Measurements from ENCODE around the gene HTR4.
"Not testable (repeated sequence)": the region's sequence is repeated elsewhere in the genome, so short reads cannot be mapped to it uniquely, and the experiment has no call there.

HTR4 gene

DNA sequence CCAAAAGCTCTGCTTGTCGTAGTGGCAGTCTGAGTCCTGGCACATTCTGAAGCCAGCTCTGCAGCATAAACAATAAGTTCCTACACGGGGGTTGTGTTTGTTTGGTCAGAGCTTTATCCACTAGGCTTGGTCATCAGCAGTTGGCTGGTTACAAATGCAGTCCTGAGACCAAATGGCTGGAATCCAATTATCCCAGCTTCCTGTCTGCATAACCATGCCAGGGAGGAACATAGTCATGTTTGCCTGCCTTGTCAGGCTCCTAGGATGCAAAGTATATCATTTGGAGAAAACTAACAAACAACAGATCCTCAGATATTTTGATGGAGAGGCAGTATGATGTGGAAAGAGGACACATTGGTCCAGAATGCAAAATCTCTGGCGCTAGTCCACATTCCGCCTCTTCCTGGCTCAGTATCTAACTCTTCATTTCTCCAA, 184.8 kb downstream of the HTR4 start:
- H3K36me3 ChIP-seq (ENCODE audit: insufficient read depth, low read length): no peaks in the 10 kb centered on the region
- TF ChIP-seq, protein P1, sequence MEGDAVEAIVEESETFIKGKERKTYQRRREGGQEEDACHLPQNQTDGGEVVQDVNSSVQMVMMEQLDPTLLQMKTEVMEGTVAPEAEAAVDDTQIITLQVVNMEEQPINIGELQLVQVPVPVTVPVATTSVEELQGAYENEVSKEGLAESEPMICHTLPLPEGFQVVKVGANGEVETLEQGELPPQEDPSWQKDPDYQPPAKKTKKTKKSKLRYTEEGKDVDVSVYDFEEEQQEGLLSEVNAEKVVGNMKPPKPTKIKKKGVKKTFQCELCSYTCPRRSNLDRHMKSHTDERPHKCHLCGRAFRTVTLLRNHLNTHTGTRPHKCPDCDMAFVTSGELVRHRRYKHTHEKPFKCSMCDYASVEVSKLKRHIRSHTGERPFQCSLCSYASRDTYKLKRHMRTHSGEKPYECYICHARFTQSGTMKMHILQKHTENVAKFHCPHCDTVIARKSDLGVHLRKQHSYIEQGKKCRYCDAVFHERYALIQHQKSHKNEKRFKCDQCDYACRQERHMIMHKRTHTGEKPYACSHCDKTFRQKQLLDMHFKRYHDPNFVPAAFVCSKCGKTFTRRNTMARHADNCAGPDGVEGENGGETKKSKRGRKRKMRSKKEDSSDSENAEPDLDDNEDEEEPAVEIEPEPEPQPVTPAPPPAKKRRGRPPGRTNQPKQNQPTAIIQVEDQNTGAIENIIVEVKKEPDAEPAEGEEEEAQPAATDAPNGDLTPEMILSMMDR (conservative IDR thresholded peaks at IDR 0.05; ENCODE audit: low read length): no peak
- no peak for TF ChIP-seq EZH2phosphoT487 (IDR thresholded peaks at IDR 0.05; ENCODE audit: borderline replicate concordance)
- no peaks in the 10 kb centered on the region for H3F3A ChIP-seq (ENCODE audit: low read depth)
- H3K9me3 ChIP-seq (ENCODE audit: insufficient read depth, low read depth, low read length): no peaks in the 10 kb centered on the region
- no peak overlapping the region for H3K9ac ChIP-seq (ENCODE audit: low read depth, low read length, poor library complexity, severe bottlenecking)
- H3K27me3 ChIP-seq (ENCODE audit: insufficient read depth, low read length, poor library complexity, severe bottlenecking): peaks cover 3% of the 10 kb centered on the region
- H3K4me2 ChIP-seq (ENCODE audit: low read depth, low read length, poor library complexity, severe bottlenecking): no peak overlapping the region
- H3K4me3 ChIP-seq (ENCODE audit: low read length, poor library complexity, severe bottlenecking): no peak overlapping the region
- no peaks in the 10 kb centered on the region for H3K79me2 ChIP-seq (ENCODE audit: insufficient read depth, low read length)
- H3K4me1 ChIP-seq (ENCODE audit: insufficient read depth, low read length, poor library complexity, severe bottlenecking): no peaks in the 10 kb centered on the region
- H3K9me2 ChIP-seq (replicated peaks; ENCODE audit: low read depth, low read length): no peaks in the 10 kb centered on the region
- H4K20me1 ChIP-seq (ENCODE audit: insufficient read depth, low read length, poor library complexity, severe bottlenecking): no peaks in the 10 kb centered on the region
- no peak overlapping the region for H2AFZ ChIP-seq (ENCODE audit: low read length)

DNA sequence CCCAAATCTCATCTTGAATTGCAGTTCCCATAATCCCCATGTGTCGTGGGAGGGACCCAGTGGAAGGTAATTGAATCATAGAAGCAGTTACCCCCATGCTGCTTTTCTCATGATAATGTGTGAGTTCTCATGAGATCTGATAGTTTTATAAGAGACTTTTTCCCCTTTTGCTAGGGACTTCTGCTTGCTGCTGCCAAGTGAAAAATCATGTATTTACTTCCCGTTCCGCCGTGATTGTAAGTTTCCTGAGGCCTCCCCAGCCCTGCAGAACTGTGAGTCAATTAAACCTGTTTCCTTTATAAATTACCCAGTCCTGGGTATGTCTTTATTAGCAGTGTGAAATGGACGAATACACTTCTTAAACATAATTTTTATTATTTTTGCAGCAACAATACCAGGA, 185.6 kb downstream of the HTR4 start:
- not testable (repeated sequence) for H3K79me2 ChIP-seq (ENCODE audit: insufficient read depth, low read length); H3K27me3 ChIP-seq (ENCODE audit: insufficient read depth, low read length, poor library complexity, severe bottlenecking); H3K9me2 ChIP-seq (replicated peaks; ENCODE audit: low read depth, low read length); H3F3A ChIP-seq (ENCODE audit: low read depth); H2AFZ ChIP-seq (ENCODE audit: low read length); H3K36me3 ChIP-seq (ENCODE audit: insufficient read depth, low read length); H3K4me3 ChIP-seq (ENCODE audit: low read length, poor library complexity, severe bottlenecking); H3K4me2 ChIP-seq (ENCODE audit: low read depth, low read length, poor library complexity, severe bottlenecking); H4K20me1 ChIP-seq (ENCODE audit: insufficient read depth, low read length, poor library complexity, severe bottlenecking); H3K9me3 ChIP-seq (ENCODE audit: insufficient read depth, low read depth, low read length); H3K4me1 ChIP-seq (ENCODE audit: insufficient read depth, low read length, poor library complexity, severe bottlenecking); H3K9ac ChIP-seq (ENCODE audit: low read depth, low read length, poor library complexity, severe bottlenecking)

DNA sequence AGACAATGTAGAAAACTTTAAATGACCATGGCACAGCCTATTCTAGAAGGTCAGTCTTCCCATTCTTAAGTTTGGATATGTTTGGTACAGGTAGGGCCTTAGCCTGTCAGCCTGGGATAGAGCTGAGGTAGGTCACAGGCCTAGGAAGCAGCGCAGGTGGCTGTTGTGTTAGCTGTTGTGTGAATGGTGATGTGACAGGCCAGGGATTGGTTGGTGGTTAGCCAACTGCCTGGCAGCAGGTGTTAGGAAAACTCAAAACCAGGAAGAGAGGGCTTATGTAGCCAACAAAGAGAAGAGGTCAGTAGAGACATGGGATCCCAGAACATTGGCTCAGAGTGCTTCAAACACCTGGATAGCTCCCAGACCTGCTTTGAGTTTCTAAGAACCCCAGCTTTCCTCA, 186.4 kb downstream of the HTR4 start:
- no peak overlapping the region for H3K4me3 ChIP-seq (ENCODE audit: low read length, poor library complexity, severe bottlenecking)
- H3K9me3 ChIP-seq (ENCODE audit: insufficient read depth, low read depth, low read length): no peaks in the 10 kb centered on the region
- no peak overlapping the region for H2AFZ ChIP-seq (ENCODE audit: low read length)
- peaks cover 3% of the 10 kb centered on the region for H3K27me3 ChIP-seq (ENCODE audit: insufficient read depth, low read length, poor library complexity, severe bottlenecking)
- no peak overlapping the region for H3K4me2 ChIP-seq (ENCODE audit: low read depth, low read length, poor library complexity, severe bottlenecking)
- H3K79me2 ChIP-seq (ENCODE audit: insufficient read depth, low read length): no peaks in the 10 kb centered on the region
- H3K9me2 ChIP-seq (replicated peaks; ENCODE audit: low read depth, low read length): no peaks in the 10 kb centered on the region
- H3K9ac ChIP-seq (ENCODE audit: low read depth, low read length, poor library complexity, severe bottlenecking): no peak overlapping the region
- H3K36me3 ChIP-seq (ENCODE audit: insufficient read depth, low read length): no peaks in the 10 kb centered on the region
- H3K4me1 ChIP-seq (ENCODE audit: insufficient read depth, low read length, poor library complexity, severe bottlenecking): no peaks in the 10 kb centered on the region
- H3F3A ChIP-seq (ENCODE audit: low read depth): no peaks in the 10 kb centered on the region
- no peaks in the 10 kb centered on the region for H4K20me1 ChIP-seq (ENCODE audit: insufficient read depth, low read length, poor library complexity, severe bottlenecking)
- TF ChIP-seq, protein P1 (conservative IDR thresholded peaks at IDR 0.05; ENCODE audit: low read length): no peak
- no peak for TF ChIP-seq EZH2phosphoT487 (IDR thresholded peaks at IDR 0.05; ENCODE audit: borderline replicate concordance)

DNA sequence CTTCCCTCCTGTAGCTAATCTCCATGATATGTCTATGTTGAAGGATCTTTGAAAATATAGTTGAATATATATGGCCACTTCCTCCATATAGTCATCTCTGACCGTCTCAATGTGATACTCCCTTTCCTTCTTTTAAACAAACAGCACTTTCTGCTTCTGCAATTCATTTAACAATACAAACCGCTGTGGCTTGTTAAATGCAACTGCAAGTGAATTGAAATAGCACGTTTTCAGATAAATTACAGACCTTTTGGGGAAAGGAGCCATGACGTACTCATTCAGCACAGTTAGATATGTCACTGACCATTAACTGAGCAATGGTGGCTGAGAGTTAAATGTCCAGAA, 188.1 kb downstream of the HTR4 start:
- Histone ChIP-seq H2AFZ (ENCODE audit: low read length) (no peak overlapping the region), H4K20me1 (ENCODE audit: insufficient read depth, low read length, poor library complexity, severe bottlenecking) (no peaks in the 10 kb centered on the region), H3K4me1 (ENCODE audit: insufficient read depth, low read length, poor library complexity, severe bottlenecking) (no peaks in the 10 kb centered on the region), H3K36me3 (ENCODE audit: insufficient read depth, low read length) (no peaks in the 10 kb centered on the region), H3K9ac (ENCODE audit: low read depth, low read length, poor library complexity, severe bottlenecking) (no peak overlapping the region), H3K9me2 (replicated peaks; ENCODE audit: low read depth, low read length) (no peaks in the 10 kb centered on the region), H3F3A (ENCODE audit: low read depth) (no peaks in the 10 kb centered on the region), H3K27me3 (ENCODE audit: insufficient read depth, low read length, poor library complexity, severe bottlenecking) (peaks cover 3% of the 10 kb centered on the region), H3K4me2 (ENCODE audit: low read depth, low read length, poor library complexity, severe bottlenecking) (no peak overlapping the region), H3K9me3 (ENCODE audit: insufficient read depth, low read depth, low read length) (no peaks in the 10 kb centered on the region), H3K79me2 (ENCODE audit: insufficient read depth, low read length) (no peaks in the 10 kb centered on the region), H3K4me3 (ENCODE audit: low read length, poor library complexity, severe bottlenecking) (no peak overlapping the region)
- TF ChIP-seq EZH2phosphoT487 (IDR thresholded peaks at IDR 0.05; ENCODE audit: borderline replicate concordance): no peak
